Upper lobe of left lung (tissue), 6 donors: ENCODE data around the gene CD79A. TPM values are rescaled to one million over a fixed set of nuclear protein-coding genes. Genes with fewer than 3 reads are reported as not detected.

Experiments
- ATAC-seq, 2 donors: fragments of 200-7000 bp; cut with Tn5 transposase; one replicate each; pipeline ENCODE4 v1.9.1; 2022; ENCODE audit warnings: mild to moderate bottlenecking in 2 of 2, moderate library complexity in 2 of 2; ENCODE audit not compliant: low FRiP score in 2 of 2
- DNase-seq, 2 donors: peaks; one replicate each; pipeline ENCODE4 v3.0.0-alpha.2; 2019 to 2020
- H3K27ac ChIP-seq, 4 donors: fragments of 200-600 bp; sonication (generic); one replicate each; pipeline ENCODE4 v1.5.1; 2016 to 2019
- H3K27me3 ChIP-seq, 4 donors: fragments of 200-600 bp; sonication (generic); one replicate each; pipeline ENCODE4 v1.5.1; 2017 to 2019
- H3K36me3 ChIP-seq, 4 donors: fragments of 200-600 bp; sonication (generic); one replicate each; pipeline ENCODE4 v1.5.1; 2016 to 2019
- H3K4me1 ChIP-seq, 4 donors: fragments of 200-600 bp; sonication (generic); one replicate each; pipeline ENCODE4 v1.5.1; 2018 to 2019
- H3K4me3 ChIP-seq, 4 donors: fragments of 200-600 bp; sonication (generic); one replicate each; pipeline ENCODE4 v1.5.1; 2017 to 2019; ENCODE audit warnings: mild to moderate bottlenecking in 2 of 4, moderate library complexity in 1 of 4
- H3K9me3 ChIP-seq, 4 donors: fragments of 200-600 bp; sonication (generic); one replicate each; pipeline ENCODE4 v1.5.1; 2018 to 2019
- EP300 ChIP-seq, 4 donors: sonication (generic); formaldehyde crosslinking; IDR thresholded peaks; one replicate each; pipeline ENCODE4 v1.5.1; 2017; ENCODE audit warnings: antibody characterized with exemption in 4 of 4, control low read depth in 2 of 4
- POLR2A ChIP-seq, 4 donors: fragments of 450-650 bp; IDR thresholded peaks; one replicate each; pipeline ENCODE4 v1.5.1; 2016 to 2017; ENCODE audit warnings: antibody characterized with exemption in 4 of 4, mild to moderate bottlenecking in 2 of 4
- POLR2AphosphoS5 ChIP-seq, 2 donors: sonication (generic); formaldehyde crosslinking; IDR thresholded peaks; one replicate each; pipeline ENCODE4 v1.5.1; 2017; ENCODE audit warnings: antibody characterized with exemption in 2 of 2
- WGBS, 2 donors: methylation state at CpG; one replicate each; pipeline ENCODE4 v1.1.5; 2017 to 2018; 5-methylcytosine and 5-hydroxymethylcytosine counted together
- total RNA-seq, 6 donors: library from RNA; depleted of rRNA in 4 of 6; stranded (reverse); fragments of >200 nt in 4 of 6; gene quantifications; one replicate each; pipeline versions ENCODE4 v1.1.0 to v1.2.1, GENCODE V29; 2016 to 2021
- TF ChIP-seq, protein P1 (sequence below), 6 experiments: fragments of 450-650 bp in 4 of 6; fragments of 200-600 bp in 2 of 6; sonication (generic) in 2 of 6; IDR thresholded peaks; one replicate each; pipeline ENCODE4 v1.5.1; 2016 to 2019; ENCODE audit warnings: antibody characterized with exemption in 6 of 6
- donor health status: DM: no; HTN: no; CAD: no; lungs with moderate emphysema.
- donor health status: DM: no; HTN: yes; CAD: no; lungs with severe emphysema.

Gene CD79A
- total RNA-seq, 6 donors from 2014 or later, result 0.76 to 4.7 (median 4.1) TPM; not detected in 1

DNA sequence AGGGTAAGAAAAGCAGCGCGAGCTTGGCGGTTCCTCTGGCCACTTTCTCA, 32.3 kb upstream of the CD79A start, which contains the start of gene DMRTC2:
TSS of gene DMRTC2 (plus strand) at position 42 of the 50 bp plus-strand sequence. CDS start 2,387 bp downstream, outside the sequence.
- ATAC-seq (no peak), DNase-seq (no peak)
- Histone ChIP-seq H3K36me3 (no peaks in the 10 kb centered on the region), H3K4me1 (no peaks in the 10 kb centered on the region), H3K27me3 (no peaks in the 10 kb centered on the region), H3K9me3 (no peaks in the 10 kb centered on the region), H3K4me3 (no peak within 1 kb of the TSS), H3K27ac (no peak within 1 kb of the TSS)
- TF ChIP-seq EP300 (IDR thresholded peaks at IDR 0.05) (no peak), POLR2A (IDR thresholded peaks at IDR 0.05) (no peak), POLR2AphosphoS5 (IDR thresholded peaks at IDR 0.05) (no peak)
- TF ChIP-seq, protein P1, sequence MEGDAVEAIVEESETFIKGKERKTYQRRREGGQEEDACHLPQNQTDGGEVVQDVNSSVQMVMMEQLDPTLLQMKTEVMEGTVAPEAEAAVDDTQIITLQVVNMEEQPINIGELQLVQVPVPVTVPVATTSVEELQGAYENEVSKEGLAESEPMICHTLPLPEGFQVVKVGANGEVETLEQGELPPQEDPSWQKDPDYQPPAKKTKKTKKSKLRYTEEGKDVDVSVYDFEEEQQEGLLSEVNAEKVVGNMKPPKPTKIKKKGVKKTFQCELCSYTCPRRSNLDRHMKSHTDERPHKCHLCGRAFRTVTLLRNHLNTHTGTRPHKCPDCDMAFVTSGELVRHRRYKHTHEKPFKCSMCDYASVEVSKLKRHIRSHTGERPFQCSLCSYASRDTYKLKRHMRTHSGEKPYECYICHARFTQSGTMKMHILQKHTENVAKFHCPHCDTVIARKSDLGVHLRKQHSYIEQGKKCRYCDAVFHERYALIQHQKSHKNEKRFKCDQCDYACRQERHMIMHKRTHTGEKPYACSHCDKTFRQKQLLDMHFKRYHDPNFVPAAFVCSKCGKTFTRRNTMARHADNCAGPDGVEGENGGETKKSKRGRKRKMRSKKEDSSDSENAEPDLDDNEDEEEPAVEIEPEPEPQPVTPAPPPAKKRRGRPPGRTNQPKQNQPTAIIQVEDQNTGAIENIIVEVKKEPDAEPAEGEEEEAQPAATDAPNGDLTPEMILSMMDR (IDR thresholded peaks at IDR 0.05), result no peak
- WGBS, 2 donors, result 92 to 93% methylated on average over 3 of the region's 3 CpGs

DNA sequence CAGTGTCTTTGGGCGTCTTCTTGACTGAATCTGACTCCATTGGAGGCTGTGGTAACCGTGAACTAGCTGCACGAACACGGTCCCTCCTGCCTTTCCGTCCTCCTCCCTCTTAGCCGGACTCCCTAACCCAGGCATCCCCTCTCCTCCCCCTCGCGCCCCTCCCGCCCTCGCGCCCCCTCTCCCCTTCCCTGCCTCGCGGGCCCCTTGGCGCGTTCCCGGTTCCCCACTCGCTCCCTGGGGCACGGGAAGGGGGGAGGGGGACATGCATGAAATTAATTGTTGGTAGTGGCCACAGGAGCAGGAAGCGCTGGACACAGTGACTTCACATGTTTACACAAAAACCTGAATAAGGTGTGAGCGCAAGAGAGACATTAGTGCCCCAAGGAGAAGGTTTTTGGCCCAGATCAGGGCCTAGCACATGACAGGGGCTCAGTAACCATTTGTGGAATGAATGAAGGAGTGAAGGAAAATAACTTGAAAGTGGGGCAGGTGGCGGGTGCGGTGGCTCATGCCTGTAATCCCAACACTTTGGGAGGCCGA, 32.0 kb upstream of the CD79A start:
- Histone ChIP-seq H3K27me3 (no peaks in the 10 kb centered on the region), H3K36me3 (no peaks in the 10 kb centered on the region), H3K4me3 (no peak overlapping the region), H3K27ac (no peak overlapping the region), H3K9me3 (no peaks in the 10 kb centered on the region), H3K4me1 (no peaks in the 10 kb centered on the region)
- DNase-seq (no peak), ATAC-seq (no peak)
- no peak for TF ChIP-seq POLR2A (IDR thresholded peaks at IDR 0.05)
- TF ChIP-seq POLR2AphosphoS5 (IDR thresholded peaks at IDR 0.05), result no peak
- TF ChIP-seq EP300 (IDR thresholded peaks at IDR 0.05), result no peak
- TF ChIP-seq, protein P1 (IDR thresholded peaks at IDR 0.05), result no peak
- WGBS, 2 donors, result 88 to 89% methylated on average over 20 to 23 of the region's 23 CpGs

DNA sequence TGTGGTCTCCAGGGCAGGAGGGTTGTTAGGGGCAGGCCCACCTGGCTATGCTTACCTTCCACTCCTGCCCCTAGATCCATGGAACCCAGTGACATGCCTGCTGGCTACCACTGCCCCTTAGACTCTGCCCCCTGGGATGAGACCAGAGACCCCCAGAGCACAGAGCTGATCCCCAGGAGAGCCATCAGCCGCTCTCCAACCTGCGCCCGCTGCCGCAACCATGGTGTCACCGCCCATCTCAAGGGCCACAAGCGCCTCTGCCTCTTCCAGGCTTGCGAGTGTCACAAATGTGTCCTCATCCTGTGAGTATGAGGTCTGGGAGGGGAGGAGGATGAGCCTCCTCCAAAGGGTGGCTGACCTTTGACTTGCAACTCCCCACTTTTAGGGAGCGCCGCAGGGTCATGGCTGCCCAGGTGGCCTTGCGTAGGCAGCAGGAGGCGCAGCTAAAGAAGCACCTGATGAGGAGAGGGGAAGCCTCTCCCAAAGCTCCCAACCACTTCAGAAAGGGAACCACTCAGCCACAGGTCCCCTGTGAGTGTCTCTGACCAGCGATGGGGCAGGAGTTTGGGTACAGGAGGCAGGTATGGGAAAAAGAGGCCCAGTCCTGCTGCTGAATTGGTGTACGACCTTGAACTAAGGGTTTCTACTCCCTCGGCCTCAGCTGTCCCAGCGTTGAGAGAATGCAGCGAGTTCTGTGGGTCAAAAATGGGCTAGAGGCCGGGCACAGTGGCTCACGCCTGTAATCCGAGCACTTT, 29.6 kb upstream of the CD79A start:
- 89 to 90% methylated on average over 12 to 19 of the region's 19 CpGs for WGBS, 2 donors
- DNase-seq, result peak in 1 of 2 donors; percentile 54
- no peaks in the 10 kb centered on the region for H3K4me1 ChIP-seq
- no peaks in the 10 kb centered on the region for H3K27me3 ChIP-seq
- no peaks in the 10 kb centered on the region for H3K36me3 ChIP-seq
- no peak overlapping the region for H3K4me3 ChIP-seq
- ATAC-seq, result no peak
- H3K9me3 ChIP-seq, result no peaks in the 10 kb centered on the region
- no peak overlapping the region for H3K27ac ChIP-seq
- TF ChIP-seq, protein P1 (IDR thresholded peaks at IDR 0.05), result no peak
- no peak for TF ChIP-seq POLR2AphosphoS5 (IDR thresholded peaks at IDR 0.05)
- TF ChIP-seq EP300 (IDR thresholded peaks at IDR 0.05), result no peak
- TF ChIP-seq POLR2A (IDR thresholded peaks at IDR 0.05), result no peak

DNA sequence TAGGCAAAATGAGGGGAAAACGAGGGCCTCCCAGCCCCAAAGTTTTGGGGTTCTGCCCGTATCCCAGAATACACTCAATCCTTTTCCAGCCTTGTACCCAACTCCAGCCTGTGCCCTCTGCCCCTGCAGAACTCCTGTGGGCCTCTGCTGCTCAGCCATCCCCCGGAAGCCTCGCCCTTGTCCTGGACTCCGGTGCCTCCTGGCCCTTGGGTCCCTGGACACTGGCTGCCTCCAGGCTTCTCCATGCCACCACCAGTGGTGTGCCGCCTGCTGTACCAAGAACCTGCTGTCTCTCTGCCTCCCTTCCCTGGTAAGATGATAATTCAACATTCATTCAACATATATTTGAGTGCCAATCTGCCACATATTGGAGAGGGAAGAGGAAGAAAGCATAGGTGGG, 28.4 kb upstream of the CD79A start:
- ATAC-seq (no peak), DNase-seq (no peak)
- WGBS, 2 donors, result 74 to 88% methylated on average over 6 of the region's 6 CpGs
- no peaks in the 10 kb centered on the region for H3K9me3 ChIP-seq
- no peaks in the 10 kb centered on the region for H3K36me3 ChIP-seq
- no peaks in the 10 kb centered on the region for H3K27me3 ChIP-seq
- no peak overlapping the region for H3K4me3 ChIP-seq
- TF ChIP-seq POLR2AphosphoS5 (IDR thresholded peaks at IDR 0.05) (no peak), POLR2A (IDR thresholded peaks at IDR 0.05) (no peak), EP300 (IDR thresholded peaks at IDR 0.05) (no peak)
- TF ChIP-seq, protein P1 (IDR thresholded peaks at IDR 0.05), result no peak
- H3K27ac ChIP-seq, result no peak overlapping the region
- H3K4me1 ChIP-seq, result no peaks in the 10 kb centered on the region

DNA sequence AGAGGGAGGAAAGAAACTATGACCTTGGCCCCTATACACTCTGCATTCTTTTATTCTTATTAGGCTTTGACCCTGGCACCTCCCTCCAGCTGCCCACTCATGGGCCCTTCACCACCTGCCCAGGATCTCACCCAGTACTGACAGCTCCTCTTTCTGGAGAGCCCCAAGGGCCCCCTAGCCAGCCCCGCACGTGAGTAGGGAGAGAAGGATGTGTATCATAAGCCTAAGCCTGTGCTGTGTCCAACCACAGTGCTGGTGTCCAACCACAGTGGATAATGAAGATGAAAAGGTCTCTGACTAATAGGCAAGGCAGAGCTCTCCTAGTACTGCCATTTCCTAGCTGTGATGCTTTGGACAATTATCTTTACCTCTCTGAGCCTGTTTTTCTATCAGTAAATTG, 28.0 kb upstream of the CD79A start:
- ATAC-seq (no peak), DNase-seq (no peak)
- Histone ChIP-seq H3K4me1 (no peaks in the 10 kb centered on the region), H3K36me3 (no peaks in the 10 kb centered on the region), H3K9me3 (no peaks in the 10 kb centered on the region), H3K27me3 (no peaks in the 10 kb centered on the region), H3K4me3 (no peak overlapping the region), H3K27ac (no peak overlapping the region)
- TF ChIP-seq POLR2AphosphoS5 (IDR thresholded peaks at IDR 0.05) (no peak), EP300 (IDR thresholded peaks at IDR 0.05) (no peak), POLR2A (IDR thresholded peaks at IDR 0.05) (no peak)
- TF ChIP-seq, protein P1 (IDR thresholded peaks at IDR 0.05), result no peak
- 77 to 79% methylated on average over 2 of the region's 2 CpGs for WGBS, 2 donors
